NCI-H2029 (cell line): Measurements from ENCODE around the gene GPR176.
A peak's percentile ranks its signal among the peaks of the same experiment; 100 is the strongest.

Experiments used
- DNase-seq: peaks from one replicate; lab custom pipeline; 2025; lab: John Stamatoyannopoulos, UW

Gene GPR176

GRCh38 chr15:39804026-39804425, 116.0 kb downstream of the GPR176 start:
- no peak for DNase-seq

GRCh38 chr15:39803016-39803415, 117.0 kb downstream of the GPR176 start:
- no peak for DNase-seq

- DNase-seq: peak; percentile 0
Measured at GRCh38 chr15:39801641-39802309, 118.3 kb downstream of the GPR176 start.

- peak; percentile 1 for DNase-seq
Measured at GRCh38 chr15:39799552-39800011, 120.5 kb downstream of the GPR176 start.

GRCh38 chr15:39798382-39798781, 121.7 kb downstream of the GPR176 start:
- no peak for DNase-seq

GRCh38 chr15:39797407-39797806, 122.7 kb downstream of the GPR176 start:
- DNase-seq: no peak

- DNase-seq: no peak
Measured at GRCh38 chr15:39796601-39797000, 123.5 kb downstream of the GPR176 start.

GRCh38 chr15:39795486-39795885, 124.6 kb downstream of the GPR176 start:
- DNase-seq: peak; percentile 3

- no peak for DNase-seq
Measured at GRCh38 chr15:39794954-39795353, 125.1 kb downstream of the GPR176 start.

GRCh38 chr15:39793923-39794322, 126.1 kb downstream of the GPR176 start:
- DNase-seq: no peak

GRCh38 chr15:39792844-39793335, 127.2 kb downstream of the GPR176 start:
- no peak for DNase-seq

- DNase-seq: no peak
Measured at GRCh38 chr15:39792025-39792843, 127.8 kb downstream of the GPR176 start.

GRCh38 chr15:39789736-39790135, 130.3 kb downstream of the GPR176 start:
- no peak for DNase-seq

GRCh38 chr15:39788800-39789565, 131.1 kb downstream of the GPR176 start:
- no peak for DNase-seq

- DNase-seq: no peak
Measured at GRCh38 chr15:39788108-39788507, 132.0 kb downstream of the GPR176 start.

- no peak for DNase-seq
Measured at GRCh38 chr15:39787479-39787878, 132.6 kb downstream of the GPR176 start.

- DNase-seq: peak; percentile 46
Measured at GRCh38 chr15:39786447-39787056, 133.5 kb downstream of the GPR176 start.

- DNase-seq: peak; percentile 2
Measured at GRCh38 chr15:39785841-39786240, 134.2 kb downstream of the GPR176 start.

GRCh38 chr15:39785139-39785538, 134.9 kb downstream of the GPR176 start:
- peak; percentile 32 for DNase-seq

- DNase-seq: no peak
Measured at GRCh38 chr15:39784638-39785037, 135.4 kb downstream of the GPR176 start.

GRCh38 chr15:39784125-39784524, 135.9 kb downstream of the GPR176 start:
- DNase-seq: no peak

- DNase-seq: no peak
Measured at GRCh38 chr15:39783244-39783820, 136.7 kb downstream of the GPR176 start.
